Thyroid gland (tissue), 4 donors: Measurements from ENCODE around the gene SLC2A9. TPM values are rescaled to one million over a fixed set of nuclear protein-coding genes. Genes with fewer than 3 reads are reported as not detected.
A peak's percentile ranks its signal among the peaks of the same experiment; 100 is the strongest.

Experiments
- DNase-seq, 2 donors: peaks; one replicate each; pipeline ENCODE4 v3.0.0-alpha.2; 2019
- H3K27ac ChIP-seq, 3 donors: fragments of 200-600 bp; sonication (generic); 1 replicate in 2 of 3; 2 replicates in 1 of 3; pipeline ENCODE4 v1.5.1; 2016 to 2019; ENCODE audit warnings: mild to moderate bottlenecking in 1 of 3, moderate library complexity in 1 of 3
- H3K27me3 ChIP-seq: fragments of 200-600 bp; sonication (generic); one replicate; pipeline ENCODE4 v1.5.1; 2019
- H3K36me3 ChIP-seq, 2 donors: fragments of 200-600 bp; sonication (generic); one replicate each; pipeline ENCODE4 v1.5.1; 2016 to 2019
- H3K4me1 ChIP-seq, 2 donors: fragments of 200-600 bp; sonication (generic); one replicate each; pipeline ENCODE4 v1.5.1; 2017 to 2019
- H3K4me3 ChIP-seq, 3 donors: fragments of 200-600 bp; sonication (generic); replicated peaks in 1 of 3; 1 replicate in 2 of 3; 2 replicates in 1 of 3; pipeline ENCODE4 v1.5.1; 2016; ENCODE audit warnings: mild to moderate bottlenecking in 1 of 3
- H3K9me3 ChIP-seq: fragments of 200-600 bp; sonication (generic); one replicate; pipeline ENCODE4 v1.5.1; 2017
- CTCF ChIP-seq, 6 experiments: fragments of 200-600 bp in 3 of 6; fragments of 450-650 bp in 3 of 6; sonication (generic) in 3 of 6; IDR thresholded peaks; one replicate each; pipeline ENCODE4 v1.5.1; 2016 to 2019; ENCODE audit warnings: antibody characterized with exemption in 6 of 6, mild to moderate bottlenecking in 2 of 6, inconsistent platforms in 1 of 6, moderate library complexity in 1 of 6
- POLR2A ChIP-seq, 2 donors: fragments of 450-650 bp; IDR thresholded peaks; one replicate each; pipeline ENCODE4 v1.6.1; 2017; ENCODE audit warnings: antibody characterized with exemption in 2 of 2, mild to moderate bottlenecking in 2 of 2, moderate library complexity in 1 of 2
- WGBS, 2 donors: methylation state at CpG; one replicate each; pipeline ENCODE4 v1.1.5; 2017; 5-methylcytosine and 5-hydroxymethylcytosine counted together
- intact Hi-C: fragments of 100-400 bp; cut with DNase I; formaldehyde crosslinking; loops from one replicate; pipeline ENCODE4 v1.15.1; 2023
- total RNA-seq, 4 donors: library from RNA; depleted of rRNA; stranded (reverse); fragments of >200 nt; gene quantifications; one replicate each; pipeline ENCODE4 v1.2.3, GENCODE V29; 2016

The SLC2A9 gene
- total RNA-seq, 4 donors from 2014 or later, result 5.0 to 21.2 (median 9.2) TPM

GRCh38 chr4:10022346-10023049 is 1.2 kb upstream of the SLC2A9 start:
- Histone ChIP-seq H3K27me3 (no peaks in the 10 kb centered on the region), H3K36me3 (no peaks in the 10 kb centered on the region), H3K9me3 (no peaks in the 10 kb centered on the region), H3K4me3 (no peak overlapping the region), H3K4me1 (peaks cover 30 to 47% of the 10 kb centered on the region in 2 donors), H3K27ac (peak overlapping the region; percentile 60 to 93 (median 92))
- peak; percentile 76 to 84 for DNase-seq
- intact Hi-C loops, result loop anchor here (5.0 to 10.0 kb wide), 2 partner anchors 40 to 382 kb away; no protein-coding TSS in a partner anchor
- TF ChIP-seq POLR2A (IDR thresholded peaks at IDR 0.05) (no peak), CTCF (IDR thresholded peaks at IDR 0.05) (no peak)
- 45 to 47% methylated on average over 14 of the region's 14 CpGs for WGBS, 2 donors

GRCh38 chr4:10021653-10022023 is 341 bp upstream of the SLC2A9 start:
- H3K9me3 ChIP-seq, result no peaks in the 10 kb centered on the region
- intact Hi-C loops, result loop anchor here (5.0 to 10.0 kb wide), 2 partner anchors 41 to 383 kb away; no protein-coding TSS in a partner anchor
- no peaks in the 10 kb centered on the region for H3K36me3 ChIP-seq
- DNase-seq, result no peak
- H3K27ac ChIP-seq, result peak overlapping the region; percentile 60 to 93 (median 92)
- no peaks in the 10 kb centered on the region for H3K27me3 ChIP-seq
- H3K4me3 ChIP-seq, result no peak overlapping the region
- WGBS, 2 donors, result 76 to 87% methylated on average over 5 of the region's 5 CpGs
- peaks cover 30 to 47% of the 10 kb centered on the region in 2 donors for H3K4me1 ChIP-seq
- TF ChIP-seq CTCF (IDR thresholded peaks at IDR 0.05) (no peak), POLR2A (IDR thresholded peaks at IDR 0.05) (no peak)

- TF ChIP-seq CTCF (IDR thresholded peaks at IDR 0.05) (no peak), POLR2A (IDR thresholded peaks at IDR 0.05) (no peak)
- Histone ChIP-seq H3K4me1 (peaks cover 30 to 48% of the 10 kb centered on the region in 2 donors), H3K9me3 (no peaks in the 10 kb centered on the region), H3K4me3 (no peak overlapping the region), H3K27ac (peak overlapping the region; percentile 82 to 93 (median 92)), H3K27me3 (no peaks in the 10 kb centered on the region), H3K36me3 (no peaks in the 10 kb centered on the region)
- intact Hi-C loops, result loop anchor here (5.0 to 10.0 kb wide), 2 partner anchors 42 to 385 kb away; no protein-coding TSS in a partner anchor
- DNase-seq, result no peak
- WGBS, 2 donors, result 74 to 75% methylated on average over 6 of the region's 6 CpGs
Observed at GRCh38 chr4:10020106-10020505, 1.2 kb downstream of the SLC2A9 start.

- Histone ChIP-seq H3K4me3 (peak overlapping the region in 1 of 3 donors; percentile 37), H3K27ac (peak overlapping the region; percentile 82 to 93 (median 92)), H3K4me1 (peaks cover 30 to 51% of the 10 kb centered on the region in 2 donors), H3K9me3 (no peaks in the 10 kb centered on the region), H3K27me3 (no peaks in the 10 kb centered on the region), H3K36me3 (no peaks in the 10 kb centered on the region)
- 59 to 60% methylated on average over 6 to 9 of the region's 9 CpGs for WGBS, 2 donors
- intact Hi-C loops, result loop anchor here (5.0 to 10.0 kb wide), 4 partner anchors 43 to 385 kb away; partner anchors contain the start of gene WDR1
- TF ChIP-seq CTCF (IDR thresholded peaks at IDR 0.05) (no peak), POLR2A (IDR thresholded peaks at IDR 0.05) (no peak)
- DNase-seq, result peak in 1 of 2 donors; percentile 63
Observed at GRCh38 chr4:10019521-10020051, 1.7 kb downstream of the SLC2A9 start.
